ENCODE results near the gene FRA10AC1.

The FRA10AC1 gene

GRCh38 chr10:93702210-93703001, at the start of gene FRA10AC1:
FRA10AC1 (minus strand) TSS chr10:93702592; CDS start chr10:93700106, 2,486 bp downstream.
- DNase-seq: peak; percentile 46

GRCh38 chr10:93751832-93752231, 49.4 kb upstream of the FRA10AC1 start:
- no peak for DNase-seq

GRCh38 chr10:93751124-93751523, 48.7 kb upstream of the FRA10AC1 start:
- no peak for DNase-seq

GRCh38 chr10:93749218-93749799, 46.9 kb upstream of the FRA10AC1 start:
- DNase-seq: no peak

GRCh38 chr10:93746844-93747284, 44.5 kb upstream of the FRA10AC1 start:
- DNase-seq: no peak

- no peak for DNase-seq
Measured at GRCh38 chr10:93745408-93746065, 43.1 kb upstream of the FRA10AC1 start.

GRCh38 chr10:93742633-93743349, 40.4 kb upstream of the FRA10AC1 start:
- DNase-seq: no peak

- no peak for DNase-seq
Measured at GRCh38 chr10:93741367-93741766, 39.0 kb upstream of the FRA10AC1 start.

GRCh38 chr10:93726024-93726423, 23.6 kb upstream of the FRA10AC1 start:
- no peak for DNase-seq

- DNase-seq: no peak
Measured at GRCh38 chr10:93723153-93723552, 20.8 kb upstream of the FRA10AC1 start.

- no peak for DNase-seq
Measured at GRCh38 chr10:93722550-93722949, 20.2 kb upstream of the FRA10AC1 start.

- no peak for DNase-seq
Measured at GRCh38 chr10:93719901-93720300, 17.5 kb upstream of the FRA10AC1 start.

GRCh38 chr10:93718937-93719725, 16.7 kb upstream of the FRA10AC1 start:
- no peak for DNase-seq

- DNase-seq: no peak
Measured at GRCh38 chr10:93716766-93717165, 14.4 kb upstream of the FRA10AC1 start.

GRCh38 chr10:93715345-93715744, 13.0 kb upstream of the FRA10AC1 start:
- DNase-seq: no peak

- no peak for DNase-seq
Measured at GRCh38 chr10:93712593-93712992, 10.2 kb upstream of the FRA10AC1 start.

- no peak for DNase-seq
Measured at GRCh38 chr10:93711891-93712290, 9.5 kb upstream of the FRA10AC1 start.

GRCh38 chr10:93710333-93710909, 8.0 kb upstream of the FRA10AC1 start:
- DNase-seq: no peak

- no peak for DNase-seq
Measured at GRCh38 chr10:93707623-93708022, 5.2 kb upstream of the FRA10AC1 start.

GRCh38 chr10:93704451-93704850, 2.1 kb upstream of the FRA10AC1 start:
- DNase-seq: no peak

GRCh38 chr10:93703841-93704240, 1.4 kb upstream of the FRA10AC1 start:
- DNase-seq: no peak

- DNase-seq: no peak
Measured at GRCh38 chr10:93703066-93703465, 674 bp upstream of the FRA10AC1 start.
